GM21526 (cell line): ENCODE data around the gene CRTAC1.

ENCODE experiments used
- ATAC-seq: cut with Tn5 transposase; IDR thresholded peaks from one replicate; pipeline ENCODE4 v1.9.1; 2021; ENCODE audit warnings: moderate library complexity; ENCODE audit not compliant: unreplicated experiment, low FRiP score

CRTAC1 gene

DNA sequence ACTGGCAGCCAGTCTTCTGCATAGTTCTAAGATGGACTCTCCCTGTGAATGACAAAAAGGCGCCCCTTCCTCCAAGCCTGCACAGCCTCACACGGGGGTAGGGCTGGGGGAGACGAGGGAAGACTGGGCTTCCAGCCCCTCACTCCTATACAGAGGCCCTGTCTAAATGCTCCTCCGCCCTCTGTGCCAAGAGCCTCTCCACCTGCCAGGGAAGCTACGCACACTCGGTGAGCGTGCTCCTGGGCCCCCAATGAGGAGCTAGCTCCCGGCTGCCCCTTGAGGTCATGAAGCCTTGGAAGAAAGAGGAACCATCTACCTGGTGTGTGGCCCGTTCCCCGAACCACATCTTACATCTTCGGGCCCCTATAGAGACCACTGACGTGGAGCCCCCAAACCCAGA lies 54.8 kb downstream of the CRTAC1 start:
- ATAC-seq = no peak

- no peak for ATAC-seq
Measured at GRCh38 chr10:97974526-97975525, 55.6 kb downstream of the CRTAC1 start.

GRCh38 chr10:97974100-97974499 lies 56.3 kb downstream of the CRTAC1 start:
- ATAC-seq = no peak

DNA sequence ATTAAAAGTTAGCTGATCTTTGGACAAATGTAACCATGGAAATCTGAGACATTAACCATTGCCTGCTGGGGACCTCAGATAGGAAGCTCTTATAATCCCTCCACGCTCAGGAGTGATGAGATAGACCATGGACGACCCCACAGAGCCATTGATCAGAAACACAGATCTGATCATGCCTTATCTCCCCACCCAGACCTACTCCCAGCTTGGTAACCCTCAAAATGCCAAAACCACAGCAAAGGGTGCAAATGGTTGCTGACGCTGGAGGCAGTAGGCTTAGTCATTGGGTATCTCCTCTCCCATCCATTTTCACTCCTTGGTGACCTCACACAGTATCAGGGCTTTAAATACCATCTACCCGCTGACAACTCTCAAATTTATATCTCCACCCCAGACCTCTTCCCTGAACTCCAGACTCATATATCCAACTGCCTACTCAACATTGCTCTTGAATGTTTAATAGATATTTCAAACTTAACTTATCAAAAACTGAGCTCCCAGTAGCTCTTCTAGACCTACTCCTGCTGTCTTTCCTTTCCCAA lies 60.8 kb downstream of the CRTAC1 start:
- ATAC-seq = no peak

GRCh38 chr10:97964748-97965147 lies 65.7 kb downstream of the CRTAC1 start:
- no peak for ATAC-seq

DNA sequence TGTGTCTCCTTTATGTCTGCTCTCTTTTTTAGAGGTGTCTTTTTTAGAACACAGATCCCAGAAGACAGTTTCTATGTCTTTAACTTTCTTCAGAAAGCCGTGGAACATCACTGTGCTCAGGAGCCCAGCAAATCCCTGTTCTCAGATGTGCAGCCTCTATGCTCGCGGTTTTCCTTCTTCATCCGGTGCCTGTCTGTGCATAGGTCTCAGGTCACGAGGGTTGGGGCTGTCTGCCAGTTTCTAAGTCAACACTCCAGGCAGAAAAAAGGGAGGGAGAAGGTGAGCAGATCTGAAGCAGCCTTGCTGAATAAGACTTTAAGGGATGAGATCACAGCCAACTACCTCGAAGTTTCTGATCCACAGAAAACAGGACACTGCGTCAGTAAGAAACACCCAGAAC lies 68.5 kb downstream of the CRTAC1 start:
- no peak for ATAC-seq

DNA sequence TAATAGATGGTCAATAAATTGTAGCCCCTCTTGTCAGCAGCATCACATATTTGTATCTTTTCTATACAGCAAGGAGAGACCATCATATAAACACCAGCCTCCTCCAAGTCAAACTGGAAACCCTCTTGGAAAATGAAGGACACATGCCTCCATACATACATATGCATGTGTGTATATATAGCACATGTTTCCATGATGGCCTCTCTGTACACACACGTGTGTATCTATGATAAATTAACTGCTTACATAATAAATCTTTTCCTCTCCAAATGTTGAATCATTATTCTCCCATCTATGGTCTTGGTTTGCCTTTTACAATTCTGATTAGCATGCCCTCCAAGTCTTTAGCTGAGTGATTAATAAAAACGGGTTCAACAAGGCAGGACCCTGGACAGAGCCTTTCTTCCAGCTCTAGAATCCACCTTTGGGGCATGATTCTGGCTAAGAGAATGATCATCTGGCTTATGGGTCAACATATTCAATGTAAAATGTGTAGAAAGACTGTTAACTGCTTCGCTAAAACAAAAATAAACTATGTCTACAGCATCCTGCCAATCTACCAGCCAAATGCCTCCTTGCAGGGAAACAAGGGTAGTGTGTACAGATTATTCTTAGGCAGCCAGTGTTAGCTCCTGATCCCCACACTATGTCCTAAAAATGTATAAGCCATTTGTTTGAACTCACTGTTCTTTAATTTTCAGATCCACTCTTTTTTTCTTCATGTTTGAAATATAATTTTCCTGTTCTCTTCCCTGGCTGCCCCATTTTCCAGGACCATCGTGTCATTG lies 70.0 kb downstream of the CRTAC1 start:
- no peak for ATAC-seq

DNA sequence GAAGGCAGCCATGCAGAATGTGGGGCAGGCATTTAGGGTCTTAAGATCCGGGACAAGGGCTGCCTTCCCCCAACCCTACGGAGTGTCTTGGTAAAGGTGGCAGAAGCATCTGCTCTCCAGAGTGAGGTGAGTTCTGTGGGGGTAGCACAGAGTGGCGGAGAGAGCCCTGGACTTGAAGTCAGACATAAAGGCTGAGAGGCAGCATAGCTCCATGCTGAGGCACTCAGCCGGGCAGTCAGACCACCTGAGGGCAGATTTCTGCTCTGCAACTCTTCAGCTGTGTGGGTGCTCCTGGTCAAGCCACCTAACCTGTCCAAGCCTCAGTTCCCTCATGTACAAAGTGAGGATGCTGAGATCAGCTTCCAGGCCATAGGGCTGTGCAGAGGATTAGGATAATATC lies 81.0 kb downstream of the CRTAC1 start:
- ATAC-seq = no peak

- ATAC-seq = no peak
Measured at GRCh38 chr10:97948822-97949221, 81.6 kb downstream of the CRTAC1 start.

DNA sequence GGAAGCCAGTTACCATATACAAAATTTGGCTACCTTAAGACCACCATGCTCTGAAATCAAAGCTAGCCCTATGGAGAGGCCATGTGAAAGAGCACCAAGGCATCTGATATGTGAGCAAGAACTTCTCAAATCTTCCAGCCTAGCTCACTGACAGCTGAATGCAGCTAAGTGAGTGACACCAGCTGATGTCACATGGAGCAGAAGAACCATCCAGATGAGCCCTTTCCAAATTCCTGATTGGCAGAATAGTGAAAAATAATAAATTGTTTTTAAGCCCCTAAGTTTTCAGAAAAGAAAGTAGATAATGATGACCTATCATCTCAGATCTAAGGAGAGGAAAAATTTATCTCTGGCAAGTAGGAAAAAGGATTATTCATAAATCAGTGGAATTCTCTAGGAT lies 85.6 kb downstream of the CRTAC1 start:
- no peak for ATAC-seq

- no peak for ATAC-seq
Measured at GRCh38 chr10:97943294-97943693, 87.1 kb downstream of the CRTAC1 start.

DNA sequence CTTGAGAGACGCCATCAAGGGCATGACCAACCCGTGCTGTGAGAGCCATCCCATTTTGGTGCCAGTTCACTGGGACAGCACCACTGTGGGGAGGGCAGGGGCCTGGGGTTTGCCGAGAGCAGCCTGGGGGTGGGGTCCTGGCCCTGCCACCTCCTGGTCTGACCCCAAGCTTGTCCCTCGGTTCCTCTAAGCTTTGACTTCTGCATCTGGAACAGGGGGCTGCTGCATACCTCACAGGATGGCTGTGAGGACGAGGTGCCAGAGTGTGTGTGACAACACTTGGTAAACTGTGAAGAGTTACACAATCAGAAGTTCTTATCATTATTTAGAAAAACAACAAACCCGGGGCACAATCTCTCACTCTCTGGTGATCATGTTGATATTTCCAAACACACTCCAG lies 89.9 kb downstream of the CRTAC1 start:
- no peak for ATAC-seq

- no peak for ATAC-seq
Measured at GRCh38 chr10:97939446-97939990, 90.9 kb downstream of the CRTAC1 start.

GRCh38 chr10:97937928-97938327 lies 92.5 kb downstream of the CRTAC1 start:
- no peak for ATAC-seq

DNA sequence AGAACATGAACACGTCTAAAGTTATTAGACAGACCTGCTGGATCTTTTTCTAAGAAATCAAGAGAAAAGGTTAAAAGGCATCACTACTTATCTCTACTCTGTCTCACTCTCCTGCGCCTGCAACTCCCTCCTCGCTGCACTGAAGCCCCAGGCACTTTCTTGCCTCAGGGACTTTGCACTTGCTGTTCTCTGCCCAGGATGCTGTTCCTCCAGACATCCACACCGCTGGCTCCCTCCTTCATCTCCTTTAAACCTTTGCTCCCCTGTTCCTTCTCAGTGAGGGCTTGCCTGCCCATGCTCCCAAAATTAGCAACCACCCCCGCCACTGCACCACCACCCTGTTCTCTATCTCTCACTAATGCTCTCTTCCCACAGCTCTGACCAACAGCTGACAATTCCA lies 93.4 kb downstream of the CRTAC1 start:
- ATAC-seq = no peak

DNA sequence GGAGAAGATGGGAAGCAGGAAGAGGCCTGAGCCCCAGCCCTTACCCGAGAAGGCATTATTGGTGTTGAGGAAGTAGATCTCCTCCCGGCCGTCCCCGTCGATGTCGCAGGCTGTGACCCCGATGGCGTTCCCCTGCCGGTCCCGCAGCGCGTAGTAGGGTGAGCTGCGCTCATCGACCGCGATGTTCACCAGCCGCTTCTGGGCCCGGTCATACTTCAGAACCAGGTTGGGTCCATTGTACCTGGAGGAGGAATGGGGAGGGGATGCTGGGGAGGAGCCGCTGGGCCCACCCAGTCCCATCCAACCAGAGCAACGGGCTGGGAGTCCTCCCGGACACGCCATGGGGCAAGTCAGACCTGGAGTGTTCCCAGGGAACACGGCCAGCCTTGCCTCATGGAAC lies 94.3 kb downstream of the CRTAC1 start:
- no peak for ATAC-seq

GRCh38 chr10:97932932-97933530 lies 97.4 kb downstream of the CRTAC1 start:
- ATAC-seq = no peak

DNA sequence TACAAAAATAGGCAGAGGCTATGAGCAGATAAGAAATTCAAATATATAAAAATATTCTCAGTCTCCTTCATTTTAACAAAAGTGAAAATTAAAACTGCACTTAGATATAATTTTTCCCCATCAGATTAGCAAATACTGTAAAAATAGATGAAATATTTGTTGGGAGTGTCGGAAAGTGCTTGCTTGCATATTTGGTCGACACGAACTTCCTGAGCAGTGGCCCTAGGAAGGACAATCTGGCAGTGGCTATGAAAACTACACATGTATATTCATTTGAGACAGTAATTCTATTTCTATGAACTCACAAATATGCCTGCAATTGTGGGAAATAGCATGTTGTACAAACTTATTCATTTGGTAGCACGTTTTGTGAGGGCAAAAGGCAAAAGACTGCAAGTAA lies 99.4 kb downstream of the CRTAC1 start:
- no peak for ATAC-seq

- ATAC-seq = no peak
Measured at GRCh38 chr10:97928897-97929296, 101.5 kb downstream of the CRTAC1 start.

DNA sequence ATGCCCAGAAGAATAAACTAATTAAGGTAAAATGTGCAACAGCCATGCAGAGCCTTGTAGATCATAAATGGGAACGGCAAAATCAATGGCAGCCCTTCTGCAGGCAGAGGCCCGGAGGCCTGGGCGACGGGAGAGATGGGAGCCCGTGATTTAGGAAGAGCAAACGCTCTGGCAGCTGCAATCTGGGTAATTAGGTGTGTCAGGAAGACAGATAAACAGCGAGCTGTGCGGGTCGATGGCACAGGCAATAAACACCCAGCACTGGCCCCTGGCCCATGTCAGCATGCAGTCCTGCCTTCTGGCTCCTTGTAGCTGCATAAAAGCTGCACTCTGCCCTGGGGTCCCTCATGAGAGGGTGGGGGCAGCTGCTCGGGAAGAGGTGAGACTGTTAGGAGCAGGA lies 102.8 kb downstream of the CRTAC1 start:
- no peak for ATAC-seq

GRCh38 chr10:97926055-97926454 lies 104.4 kb downstream of the CRTAC1 start:
- no peak for ATAC-seq
